PC-9 (cell line): ENCODE measurements around the gene POU2AF1.

Experiments used
- CTCF ChIP-seq: fragments of 200-600 bp; sonication (generic); conservative IDR thresholded peaks from 2 replicates; pipeline ENCODE4 v1.6.1; 2017; ENCODE audit warnings: mixed run types, antibody characterized with exemption, mild to moderate bottlenecking, moderate library complexity
- EZH2 ChIP-seq: fragments of 200-600 bp; sonication (generic); IDR thresholded peaks from 2 replicates; pipeline ENCODE4 v1.8.0; 2017; ENCODE audit warnings: antibody characterized with exemption, low read depth

DNA sequence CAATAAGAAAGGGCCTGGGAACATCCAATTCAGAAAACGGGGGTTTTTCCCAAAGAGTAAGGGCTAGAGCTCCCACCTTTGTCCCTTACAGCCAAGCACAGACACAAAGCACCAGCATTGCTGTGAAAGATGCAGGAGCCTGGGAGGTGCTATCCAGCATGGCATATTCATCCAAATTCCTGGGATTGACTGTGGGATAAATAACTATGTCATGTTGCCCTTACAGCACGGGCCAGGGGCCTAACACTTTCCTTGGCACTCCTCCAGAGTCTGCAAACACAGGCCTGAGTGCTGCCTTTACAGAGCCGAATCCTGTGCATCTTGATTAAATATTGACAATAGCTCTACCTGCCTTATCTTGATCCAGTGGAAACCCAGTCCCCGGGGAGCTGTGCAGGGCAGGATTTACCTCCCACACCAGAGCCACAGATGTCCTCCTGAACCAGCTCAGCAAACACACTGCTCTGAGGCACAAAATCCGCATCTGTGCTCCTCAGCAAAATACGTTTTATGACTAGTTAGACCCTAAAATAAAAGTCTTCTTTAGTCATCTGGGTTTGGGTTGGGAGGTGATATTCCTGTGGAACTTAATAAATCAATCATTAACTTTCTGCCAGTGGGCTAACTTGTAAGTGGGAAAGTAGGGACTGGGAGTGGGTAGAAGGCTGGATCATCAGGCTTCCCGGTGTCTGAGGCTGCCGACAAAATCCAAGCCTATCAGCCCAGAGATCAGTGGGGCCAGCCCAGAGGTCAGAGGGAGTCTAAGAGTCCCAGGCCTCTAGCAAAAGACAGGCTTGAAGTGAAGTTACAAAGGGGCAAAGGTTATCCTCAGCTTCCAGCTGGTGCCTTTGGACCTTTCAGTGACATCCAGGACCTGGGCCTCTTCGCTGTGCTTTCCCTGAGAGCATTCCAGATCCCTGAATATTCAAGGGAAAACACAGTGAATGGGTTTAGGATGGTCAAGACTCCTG is 44.3 kb downstream of the POU2AF1 start:
- no peak for TF ChIP-seq CTCF
- no peak for TF ChIP-seq EZH2
